Transverse colon (tissue), 4 donors: Measurements from ENCODE around the gene SPACA6. TPM values are rescaled to one million over a fixed set of nuclear protein-coding genes. Genes with fewer than 3 reads are reported as not detected.
"Not testable (repeated sequence)": the region's sequence is repeated elsewhere in the genome, so short reads cannot be mapped to it uniquely, and the experiment has no call there.

ENCODE experiments used
- DNase-seq: peaks from one replicate; pipeline ENCODE4 v3.0.0-alpha.2; 2019
- H3K27ac ChIP-seq, 4 donors: fragments of 200-600 bp; sonication (generic); 2 replicates each; pipeline ENCODE4 v1.5.1; 2016 to 2018; ENCODE audit warnings: inconsistent platforms in 4 of 4
- H3K27me3 ChIP-seq: fragments of 200-600 bp; sonication (generic); 2 replicates; pipeline ENCODE4 v1.5.1; 2017; ENCODE audit warnings: inconsistent platforms
- H3K36me3 ChIP-seq, 4 donors: fragments of 200-600 bp; sonication (generic); 2 replicates each; pipeline ENCODE4 v1.5.1; 2017 to 2019; ENCODE audit warnings: inconsistent platforms in 4 of 4
- H3K4me1 ChIP-seq, 4 donors: fragments of 200-600 bp; sonication (generic); 2 replicates each; pipeline ENCODE4 v1.5.1; 2017 to 2020; ENCODE audit warnings: inconsistent platforms in 4 of 4
- H3K4me3 ChIP-seq, 4 donors: fragments of 200-600 bp; sonication (generic); 1 replicate in 1 of 4; 2 replicates in 3 of 4; pipeline versions ENCODE4 v1.5.1 to v1.6.1; 2017 to 2019; ENCODE audit warnings: inconsistent platforms in 4 of 4
- H3K9me3 ChIP-seq, 2 donors: fragments of 200-600 bp; sonication (generic); 2 replicates each; pipeline ENCODE4 v1.5.1; 2017 to 2019; ENCODE audit warnings: inconsistent platforms in 2 of 2
- EP300 ChIP-seq: sonication (generic); formaldehyde crosslinking; IDR thresholded peaks from one replicate; pipeline ENCODE4 v1.6.1; 2017; ENCODE audit warnings: antibody characterized with exemption, low read depth
- POLR2A ChIP-seq: fragments of 450-650 bp; IDR thresholded peaks from one replicate; pipeline ENCODE4 v1.6.1; 2016; ENCODE audit warnings: antibody characterized with exemption, mild to moderate bottlenecking, moderate library complexity
- POLR2AphosphoS5 ChIP-seq, 3 donors: sonication (generic); formaldehyde crosslinking; IDR thresholded peaks; one replicate each; pipeline ENCODE4 v1.6.1; 2016; ENCODE audit warnings: antibody characterized with exemption in 3 of 3
- WGBS, 2 donors: methylation state at CpG; one replicate each; pipeline ENCODE4 v1.1.5; 2018; ENCODE audit warnings: low coverage in 1 of 2; 5-methylcytosine and 5-hydroxymethylcytosine counted together
- in situ Hi-C, 4 donors: fragments of 200-750 bp; cut with MboI; loops; one replicate each; pipeline versions ENCODE4 v1.15.0 to v1.15.1; 2017; ENCODE audit warnings: low sequenced_read_pairs in 3 of 4, low pct_ligation_motif_present in 1 of 4, low pct_unique_long_range_greater_than_20kb in 1 of 4
- intact Hi-C: fragments of 100-400 bp; cut with DNase I; formaldehyde crosslinking; loops from one replicate; pipeline ENCODE4 v1.15.1; 2023; ENCODE audit warnings: low total_unique reads
- total RNA-seq, 4 donors: library from RNA; depleted of rRNA; stranded (reverse); fragments of >200 nt; gene quantifications; one replicate each; pipeline ENCODE4 v1.1.0, GENCODE V29; 2016
- TF ChIP-seq, protein P1 (sequence below), 5 experiments: fragments of 200-600 bp in 3 of 5; fragments of 450-650 bp in 2 of 5; sonication (generic) in 3 of 5; IDR thresholded peaks; 1 replicate in 2 of 5; 2 replicates in 3 of 5; pipeline ENCODE4 v1.5.1; 2016 to 2017; ENCODE audit warnings: antibody characterized with exemption in 5 of 5, inconsistent platforms in 3 of 5, mild to moderate bottlenecking in 2 of 5, moderate library complexity in 1 of 5

The SPACA6 gene
- total RNA-seq, 4 donors from 2014 or later: 2.3 to 25.1 (median 12.4) TPM

DNA sequence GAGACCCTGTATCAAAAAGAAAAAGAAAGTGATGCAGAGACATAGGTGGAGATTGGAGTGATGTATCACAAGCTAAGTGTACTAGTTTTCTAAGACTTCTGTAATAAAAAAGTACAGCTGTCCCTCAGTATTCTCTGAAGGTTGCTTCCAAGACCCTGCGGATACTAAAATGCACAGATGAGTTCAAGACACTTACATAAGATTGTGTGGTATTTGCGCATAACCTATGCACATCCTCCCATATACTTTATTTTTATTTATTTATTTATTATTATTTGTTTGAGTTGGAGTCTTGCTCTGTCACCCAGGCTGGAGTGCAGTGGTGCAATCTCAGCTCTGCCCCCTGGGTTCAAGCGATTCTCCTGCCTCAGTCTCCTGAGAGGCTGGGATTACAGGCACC lies 44.3 kb downstream of the SPACA6 start:
- Histone ChIP-seq H3K36me3 (no peaks in the 10 kb centered on the region), H3K4me3 (no peak overlapping the region), H3K9me3 (no peaks in the 10 kb centered on the region), H3K4me1 (no peaks in the 10 kb centered on the region), H3K27ac (no peak overlapping the region), H3K27me3 (peaks cover 6% of the 10 kb centered on the region)
- intact Hi-C loops: no loop called here
- in situ Hi-C loops: no loop called here
- no peak for DNase-seq
- WGBS, 2 donors: 85 to 92% methylated on average over 3 of the region's 3 CpGs
- TF ChIP-seq POLR2A (no peak), POLR2AphosphoS5 (IDR thresholded peaks at IDR 0.05) (no peak), EP300 (no peak)
- TF ChIP-seq, protein P1, sequence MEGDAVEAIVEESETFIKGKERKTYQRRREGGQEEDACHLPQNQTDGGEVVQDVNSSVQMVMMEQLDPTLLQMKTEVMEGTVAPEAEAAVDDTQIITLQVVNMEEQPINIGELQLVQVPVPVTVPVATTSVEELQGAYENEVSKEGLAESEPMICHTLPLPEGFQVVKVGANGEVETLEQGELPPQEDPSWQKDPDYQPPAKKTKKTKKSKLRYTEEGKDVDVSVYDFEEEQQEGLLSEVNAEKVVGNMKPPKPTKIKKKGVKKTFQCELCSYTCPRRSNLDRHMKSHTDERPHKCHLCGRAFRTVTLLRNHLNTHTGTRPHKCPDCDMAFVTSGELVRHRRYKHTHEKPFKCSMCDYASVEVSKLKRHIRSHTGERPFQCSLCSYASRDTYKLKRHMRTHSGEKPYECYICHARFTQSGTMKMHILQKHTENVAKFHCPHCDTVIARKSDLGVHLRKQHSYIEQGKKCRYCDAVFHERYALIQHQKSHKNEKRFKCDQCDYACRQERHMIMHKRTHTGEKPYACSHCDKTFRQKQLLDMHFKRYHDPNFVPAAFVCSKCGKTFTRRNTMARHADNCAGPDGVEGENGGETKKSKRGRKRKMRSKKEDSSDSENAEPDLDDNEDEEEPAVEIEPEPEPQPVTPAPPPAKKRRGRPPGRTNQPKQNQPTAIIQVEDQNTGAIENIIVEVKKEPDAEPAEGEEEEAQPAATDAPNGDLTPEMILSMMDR (IDR thresholded peaks at IDR 0.05): no peak

DNA sequence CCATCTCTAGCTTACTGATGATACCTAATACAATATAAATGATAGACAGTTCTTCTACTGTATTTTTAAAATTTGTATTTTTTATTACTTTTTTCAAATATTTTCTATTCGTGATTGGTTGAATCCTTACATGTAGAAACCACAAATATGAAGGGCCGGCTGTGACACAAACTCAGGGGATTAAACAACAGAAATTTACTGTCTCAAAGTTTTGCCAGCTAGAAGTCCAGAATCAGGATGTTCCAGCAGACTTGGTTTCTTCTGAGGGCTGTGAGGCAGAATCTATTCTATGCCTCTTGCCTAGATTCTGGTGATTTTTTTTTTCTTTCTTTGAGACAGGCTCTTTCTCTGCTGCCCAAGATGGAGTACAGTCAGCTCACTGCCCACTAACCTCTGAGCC lies 44.8 kb downstream of the SPACA6 start:
- Histone ChIP-seq H3K27me3 (peaks cover 6% of the 10 kb centered on the region), H3K36me3 (no peaks in the 10 kb centered on the region), H3K4me3 (no peak overlapping the region), H3K4me1 (no peaks in the 10 kb centered on the region), H3K27ac (no peak overlapping the region), H3K9me3 (no peaks in the 10 kb centered on the region)
- no peak for TF ChIP-seq POLR2AphosphoS5 (IDR thresholded peaks at IDR 0.05)
- TF ChIP-seq EP300: no peak
- TF ChIP-seq, protein P1 (IDR thresholded peaks at IDR 0.05): no peak
- TF ChIP-seq POLR2A: no peak
- DNase-seq: no peak
- WGBS, 2 donors: 57 to 84% methylated on average over 2 of the region's 2 CpGs
- intact Hi-C loops: no loop called here
- in situ Hi-C loops: no loop called here

DNA sequence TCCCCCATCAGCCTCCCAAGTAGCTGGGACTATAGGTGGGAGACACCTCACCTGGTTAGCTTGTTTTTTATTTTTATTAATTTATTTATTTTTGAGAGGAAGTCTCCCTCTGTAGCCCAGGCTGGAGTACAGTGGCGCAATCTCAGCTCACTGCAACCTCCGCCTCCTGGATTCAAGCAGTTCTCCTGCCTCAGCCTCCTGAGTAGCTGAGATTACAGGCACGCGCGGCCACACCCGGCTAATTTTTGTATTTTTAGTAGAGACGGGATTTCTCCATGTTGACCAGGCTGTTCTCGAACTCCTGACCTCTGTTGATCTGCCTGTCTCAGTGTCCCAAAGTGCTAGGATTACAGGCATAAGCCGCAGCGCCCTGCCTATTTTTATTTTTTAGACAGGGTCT lies 45.4 kb downstream of the SPACA6 start:
- H3K4me3 ChIP-seq, H3K36me3 ChIP-seq, H3K9me3 ChIP-seq, H3K4me1 ChIP-seq, H3K27me3 ChIP-seq, intact Hi-C loops, in situ Hi-C loops, H3K27ac ChIP-seq, DNase-seq: not testable (repeated sequence)
- WGBS, 2 donors: 66 to 87% methylated on average over 10 of the region's 10 CpGs

DNA sequence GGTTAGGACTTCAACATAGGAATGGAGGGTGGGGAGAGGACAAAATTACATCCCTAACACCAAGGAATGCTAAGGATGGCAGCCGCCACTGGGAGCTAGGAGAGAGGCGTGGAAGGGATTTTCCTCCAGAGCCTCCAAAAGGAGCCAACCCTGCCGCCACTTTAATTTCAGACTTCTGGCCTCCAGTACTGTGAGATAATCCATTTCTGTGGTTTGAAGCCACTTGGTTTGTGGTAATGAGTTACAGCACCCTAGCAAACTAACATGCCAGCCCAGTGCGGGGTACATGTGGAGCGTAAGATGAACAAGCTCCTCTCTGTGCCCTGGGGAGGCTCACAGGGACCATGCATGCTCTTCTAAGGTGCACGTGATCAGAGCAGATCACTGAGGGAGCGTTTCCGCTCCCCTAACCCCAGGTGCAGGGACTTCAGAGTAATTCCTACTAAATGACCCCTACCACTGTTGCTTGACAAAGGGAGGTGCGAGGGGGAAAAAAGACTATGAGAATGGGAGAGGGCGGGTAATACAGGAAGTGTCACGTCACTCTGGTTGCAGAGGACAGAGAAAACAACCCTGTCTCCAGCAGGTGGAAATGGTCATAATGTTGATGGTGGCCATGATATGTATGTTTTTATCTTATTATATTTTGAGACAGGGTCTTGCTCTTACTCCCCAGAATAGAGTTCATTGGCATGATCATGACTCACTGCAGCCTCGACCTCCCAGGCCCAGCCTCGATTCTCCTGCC lies 46.5 kb downstream of the SPACA6 start:
- in situ Hi-C loops: no loop called here
- TF ChIP-seq POLR2AphosphoS5 (IDR thresholded peaks at IDR 0.05): no peak
- TF ChIP-seq, protein P1 (IDR thresholded peaks at IDR 0.05): no peak
- TF ChIP-seq POLR2A: no peak
- TF ChIP-seq EP300: no peak
- peaks cover 5% of the 10 kb centered on the region for H3K27me3 ChIP-seq
- intact Hi-C loops: no loop called here
- 67 to 72% methylated on average over 9 to 13 of the region's 13 CpGs for WGBS, 2 donors
- H3K36me3 ChIP-seq: no peaks in the 10 kb centered on the region
- no peaks in the 10 kb centered on the region for H3K9me3 ChIP-seq
- no peaks in the 10 kb centered on the region for H3K4me1 ChIP-seq
- H3K4me3 ChIP-seq: no peak overlapping the region
- no peak for DNase-seq
- H3K27ac ChIP-seq: no peak overlapping the region

DNA sequence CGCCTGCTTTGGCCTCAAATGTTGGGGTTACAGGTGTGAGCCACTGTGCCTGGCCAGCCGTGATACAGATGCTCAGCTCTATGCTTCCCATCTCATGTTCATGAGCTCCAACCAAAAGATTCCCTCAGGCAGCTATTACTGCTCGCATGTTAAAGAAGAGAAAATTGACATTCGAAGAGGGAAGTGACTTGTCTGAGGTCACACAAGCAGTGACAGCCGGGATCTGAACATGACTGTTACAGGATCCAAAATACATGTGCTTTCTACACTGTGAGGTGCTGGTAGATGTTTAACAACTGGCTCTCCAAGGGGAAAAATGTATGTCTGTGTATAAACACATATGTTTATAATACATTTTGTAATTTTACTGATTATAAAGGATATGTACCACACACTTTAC lies 47.2 kb downstream of the SPACA6 start:
- TF ChIP-seq, protein P1 (IDR thresholded peaks at IDR 0.05): no peak
- TF ChIP-seq POLR2A (no peak), POLR2AphosphoS5 (IDR thresholded peaks at IDR 0.05) (no peak)
- Histone ChIP-seq H3K36me3 (no peaks in the 10 kb centered on the region), H3K4me1 (no peaks in the 10 kb centered on the region), H3K4me3 (no peak overlapping the region), H3K27ac (no peak overlapping the region), H3K27me3 (no peaks in the 10 kb centered on the region), H3K9me3 (no peaks in the 10 kb centered on the region)
- intact Hi-C loops (no loop called here), in situ Hi-C loops (no loop called here)
- no peak for DNase-seq
- 65 to 76% methylated on average over 2 to 5 of the region's 5 CpGs for WGBS, 2 donors
